GM19035 (cell line): ENCODE data around the gene RPAP3.
A peak's percentile ranks its signal among the peaks of the same experiment; 100 is the strongest.

Experiments
- ATAC-seq: cut with Tn5 transposase; IDR thresholded peaks from one replicate; pipeline ENCODE4 v1.9.1; 2021; ENCODE audit not compliant: unreplicated experiment

RPAP3 gene, protein sequence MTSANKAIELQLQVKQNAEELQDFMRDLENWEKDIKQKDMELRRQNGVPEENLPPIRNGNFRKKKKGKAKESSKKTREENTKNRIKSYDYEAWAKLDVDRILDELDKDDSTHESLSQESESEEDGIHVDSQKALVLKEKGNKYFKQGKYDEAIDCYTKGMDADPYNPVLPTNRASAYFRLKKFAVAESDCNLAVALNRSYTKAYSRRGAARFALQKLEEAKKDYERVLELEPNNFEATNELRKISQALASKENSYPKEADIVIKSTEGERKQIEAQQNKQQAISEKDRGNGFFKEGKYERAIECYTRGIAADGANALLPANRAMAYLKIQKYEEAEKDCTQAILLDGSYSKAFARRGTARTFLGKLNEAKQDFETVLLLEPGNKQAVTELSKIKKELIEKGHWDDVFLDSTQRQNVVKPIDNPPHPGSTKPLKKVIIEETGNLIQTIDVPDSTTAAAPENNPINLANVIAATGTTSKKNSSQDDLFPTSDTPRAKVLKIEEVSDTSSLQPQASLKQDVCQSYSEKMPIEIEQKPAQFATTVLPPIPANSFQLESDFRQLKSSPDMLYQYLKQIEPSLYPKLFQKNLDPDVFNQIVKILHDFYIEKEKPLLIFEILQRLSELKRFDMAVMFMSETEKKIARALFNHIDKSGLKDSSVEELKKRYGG

DNA sequence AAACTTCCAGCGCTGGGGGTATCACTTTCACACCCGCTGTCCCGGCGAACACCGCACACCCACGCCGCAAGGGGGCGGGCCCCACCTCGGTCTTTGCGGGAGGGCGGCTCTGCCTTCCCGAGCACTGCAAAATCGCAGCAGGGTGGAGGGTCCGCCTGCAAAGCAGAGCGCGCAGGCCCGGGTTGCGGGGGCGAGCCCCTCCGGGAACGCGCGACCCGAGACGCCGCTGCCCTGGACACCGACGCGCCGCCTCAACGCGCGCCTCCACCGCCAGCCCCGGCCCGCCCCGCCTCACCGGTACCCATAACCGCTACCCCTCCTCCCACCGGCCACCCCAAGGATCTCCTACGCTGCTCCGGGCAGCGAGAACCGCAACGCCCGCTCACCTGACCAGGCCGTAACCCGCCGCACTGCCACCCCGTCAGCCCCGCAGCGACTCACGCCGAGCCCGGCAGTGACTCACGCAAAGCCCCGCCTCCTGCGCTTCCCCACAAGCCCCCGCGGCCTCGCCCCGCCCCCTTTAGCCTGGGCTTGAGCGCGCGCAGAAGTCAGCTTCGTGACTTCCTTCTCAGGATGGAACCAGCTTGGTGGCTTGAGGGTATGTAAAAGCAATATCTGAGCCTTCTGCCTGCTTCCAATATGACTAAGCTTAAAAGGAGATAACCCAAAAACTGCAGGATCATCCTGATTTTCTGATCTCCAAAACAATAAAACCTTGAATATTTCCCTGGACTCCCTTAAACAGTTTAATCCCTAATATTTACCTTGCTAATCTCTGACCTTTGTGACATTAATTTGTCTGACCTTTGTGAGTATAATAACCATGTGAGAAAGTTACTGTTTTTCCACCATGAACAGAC lies at the start of gene RPAP3:
TSS of gene RPAP3 (minus strand) at position 465 of the 860 bp plus-strand sequence. CDS start 3,190 bp downstream, outside the sequence.
- peak; percentile 80 for ATAC-seq

DNA sequence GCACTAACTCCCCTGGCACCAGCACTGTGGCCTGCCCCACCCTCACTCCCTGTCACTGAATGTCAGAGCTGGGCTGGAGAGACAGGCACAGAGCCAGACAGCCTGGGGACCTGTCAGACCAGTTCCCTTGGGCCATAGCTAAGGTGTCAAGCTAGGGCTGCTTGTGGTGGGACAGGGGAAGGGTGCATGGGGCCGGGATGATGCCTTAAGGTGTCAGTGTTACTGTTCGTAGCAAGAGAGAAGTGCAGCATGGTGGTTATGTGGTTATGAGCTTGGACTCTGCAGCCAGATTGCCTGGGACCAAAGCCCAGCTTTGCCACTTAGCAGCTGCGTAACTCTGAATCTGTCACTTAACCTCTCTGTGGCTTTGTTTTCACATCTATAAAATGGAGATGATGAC lies 49.1 kb upstream of the RPAP3 start:
- peak; percentile 13 for ATAC-seq

DNA sequence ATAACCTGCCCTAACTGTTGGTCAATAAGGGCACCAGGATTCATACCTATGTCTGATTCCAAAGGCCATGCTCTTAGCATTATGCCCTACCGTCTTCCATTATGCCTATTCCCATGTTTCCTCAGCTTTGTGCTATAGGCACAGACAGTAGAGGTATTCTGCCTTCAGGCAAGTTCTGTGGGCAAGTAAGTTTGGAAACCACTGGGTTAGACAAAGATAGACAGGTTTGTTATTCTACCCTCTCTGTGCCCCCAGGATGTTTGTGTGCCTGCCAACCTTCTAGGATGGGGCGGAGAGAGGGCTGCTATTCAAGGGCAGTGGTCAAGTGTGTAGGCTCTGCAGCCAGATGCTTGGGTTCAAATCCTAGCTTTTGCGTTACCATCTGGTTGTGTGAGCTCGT lies 48.3 kb upstream of the RPAP3 start:
- no peak for ATAC-seq

DNA sequence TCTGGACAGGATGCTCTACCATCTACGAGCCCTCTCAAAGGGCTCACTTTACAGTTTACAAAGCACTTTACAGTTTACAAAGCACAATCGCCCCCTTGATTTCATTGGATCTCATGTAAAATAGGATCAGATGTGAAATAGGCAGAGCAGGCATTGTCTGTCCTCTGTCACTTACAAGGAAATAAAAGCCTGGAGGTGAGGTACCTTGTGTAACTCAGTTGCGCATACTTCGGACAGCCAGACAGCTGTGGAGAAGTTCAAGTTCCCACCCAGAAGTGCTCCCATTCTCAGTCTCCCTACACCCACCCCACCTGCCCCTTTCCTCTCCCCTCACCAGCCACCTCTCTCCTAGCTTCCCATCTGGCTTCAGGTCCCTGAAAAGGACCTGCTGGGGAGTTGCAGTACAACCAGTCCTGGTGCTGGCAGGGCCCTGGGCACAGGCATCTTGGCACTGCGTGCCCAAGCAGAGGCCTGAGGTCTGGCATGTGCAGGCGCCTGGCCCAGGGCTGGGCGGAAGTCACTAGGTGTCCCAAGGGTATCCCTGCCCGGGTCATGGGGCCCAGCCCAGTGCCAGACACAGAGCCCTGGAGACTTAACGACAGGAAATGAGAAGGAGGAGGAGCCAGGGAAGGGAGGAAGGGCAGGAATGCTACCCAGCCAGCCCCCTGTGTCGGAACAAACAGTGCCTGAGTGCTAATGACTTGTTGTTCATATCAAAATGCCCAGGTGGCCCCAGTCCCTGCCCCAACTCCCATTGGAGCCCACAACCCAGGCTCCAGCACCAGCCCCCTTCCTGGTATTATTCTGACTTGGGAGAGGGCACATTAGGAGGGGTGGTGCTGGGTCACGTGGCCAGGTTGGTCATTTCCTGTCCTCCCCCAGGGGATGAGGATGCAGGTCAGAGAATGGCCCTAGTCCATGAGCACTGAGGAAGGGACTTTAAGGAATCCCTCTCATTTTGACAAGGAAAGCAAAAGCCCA lies 47.5 kb upstream of the RPAP3 start:
- ATAC-seq = no peak

DNA sequence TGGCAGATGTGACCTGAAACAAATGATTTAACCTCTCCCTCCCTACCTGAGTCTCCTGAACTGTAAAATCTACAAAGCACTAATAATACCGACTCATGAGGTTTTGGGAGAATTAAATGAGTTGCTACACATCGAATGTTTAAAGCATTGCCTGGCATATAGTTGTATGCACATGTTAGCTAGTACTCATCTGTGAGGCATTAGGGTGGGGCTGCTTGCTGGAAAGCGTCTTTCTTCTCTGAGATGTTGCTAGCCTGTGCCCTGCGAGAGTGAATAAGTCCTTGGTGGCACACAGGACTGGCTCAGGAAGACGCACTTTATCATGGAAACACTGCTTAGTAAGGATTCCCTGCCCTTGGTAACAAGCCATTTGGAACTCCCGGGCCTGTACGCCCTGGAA lies 46.7 kb upstream of the RPAP3 start:
- ATAC-seq = no peak

DNA sequence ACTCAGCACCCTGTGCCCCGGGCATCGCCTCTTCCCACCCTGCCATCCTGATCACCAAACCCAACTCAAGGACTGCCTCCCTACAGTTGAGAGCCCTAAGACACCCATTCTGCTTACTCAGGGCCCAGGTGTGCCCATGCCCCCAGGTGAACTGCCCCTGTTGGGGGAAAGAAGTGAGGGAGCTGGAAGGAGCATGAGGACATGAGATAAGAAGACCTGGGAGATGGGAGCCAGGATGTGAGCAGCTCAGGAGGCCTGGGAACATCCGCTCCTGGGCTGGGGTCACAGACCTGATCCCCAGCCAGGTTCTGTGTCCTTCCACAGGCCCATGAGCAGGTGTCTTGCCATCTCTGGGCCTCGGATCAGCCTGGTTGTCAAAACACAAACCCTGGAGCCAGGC lies 46.3 kb upstream of the RPAP3 start:
- ATAC-seq = no peak

DNA sequence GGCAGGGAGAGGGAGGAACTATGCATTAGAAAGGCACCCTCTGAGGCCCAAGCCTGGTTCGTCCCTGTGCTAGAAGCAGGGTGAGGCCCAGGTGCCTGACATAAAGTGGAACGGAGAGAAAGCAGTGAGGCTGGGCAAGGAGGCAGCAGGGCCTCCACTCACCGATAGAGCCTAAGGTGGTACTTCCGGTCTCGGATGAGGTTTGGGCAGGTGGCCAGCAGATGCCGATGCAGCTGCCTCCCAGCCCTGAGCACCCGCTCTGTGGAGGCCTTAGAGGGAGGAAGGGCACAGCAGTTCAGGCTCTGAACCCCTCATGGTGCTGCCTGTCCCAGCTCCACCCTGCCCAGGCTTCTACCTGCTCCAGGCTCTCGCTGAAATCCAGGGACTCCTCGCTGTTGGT lies 45.7 kb upstream of the RPAP3 start:
- ATAC-seq = no peak

DNA sequence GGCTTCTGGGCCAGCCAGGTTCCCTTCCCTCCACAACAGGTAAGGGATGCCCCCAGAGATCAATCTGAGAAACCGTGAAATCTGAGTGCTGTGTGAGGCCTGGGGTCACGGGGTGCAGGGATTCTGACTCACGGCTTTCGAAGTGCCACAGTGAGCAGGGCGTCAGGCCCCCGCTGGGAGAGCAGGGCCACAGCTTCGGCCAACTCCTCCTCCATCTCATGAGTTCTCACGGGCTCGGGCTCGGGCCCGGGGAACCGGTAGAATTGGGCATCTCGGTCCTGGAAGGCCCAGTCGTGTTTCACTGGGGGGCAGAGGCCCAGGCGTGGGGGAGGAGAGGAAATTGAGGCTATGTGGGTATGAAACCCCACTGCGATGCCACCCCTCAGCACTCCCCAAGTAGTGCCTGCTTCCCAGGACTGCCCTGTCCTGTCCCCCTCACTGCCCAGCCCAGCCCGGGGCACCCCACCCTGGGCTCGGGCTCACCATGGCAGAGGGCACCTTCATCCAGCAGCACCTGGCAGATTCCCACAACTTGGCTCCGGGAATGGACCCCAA lies 45.2 kb upstream of the RPAP3 start:
- ATAC-seq = no peak

DNA sequence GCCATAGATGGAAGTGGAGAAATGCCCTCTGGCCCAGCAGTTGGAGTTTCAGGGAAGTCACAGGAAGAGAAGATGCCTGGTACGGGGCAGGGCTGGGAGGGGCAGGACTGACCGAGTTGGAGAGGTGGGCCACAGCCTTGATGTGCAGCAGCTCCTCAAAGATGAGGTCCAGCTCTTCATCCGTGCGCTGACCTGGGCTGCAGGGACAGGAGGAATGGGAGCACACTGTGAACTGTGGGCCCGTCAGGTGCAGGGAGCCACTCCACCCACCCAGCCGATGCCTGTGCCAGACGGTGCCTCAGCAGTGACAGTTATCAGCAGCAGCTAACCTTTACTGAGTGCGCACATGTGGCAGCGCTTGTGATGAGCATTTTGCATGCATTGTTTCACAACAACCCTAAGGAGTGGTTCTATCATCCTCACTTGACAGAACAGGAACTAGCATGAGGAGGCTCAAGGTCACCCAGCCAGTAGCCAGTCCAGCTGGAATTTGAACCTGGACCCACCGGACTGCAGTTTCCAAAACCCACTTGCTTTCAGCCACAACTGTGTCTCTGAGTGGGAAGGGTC lies 44.5 kb upstream of the RPAP3 start:
- no peak for ATAC-seq

DNA sequence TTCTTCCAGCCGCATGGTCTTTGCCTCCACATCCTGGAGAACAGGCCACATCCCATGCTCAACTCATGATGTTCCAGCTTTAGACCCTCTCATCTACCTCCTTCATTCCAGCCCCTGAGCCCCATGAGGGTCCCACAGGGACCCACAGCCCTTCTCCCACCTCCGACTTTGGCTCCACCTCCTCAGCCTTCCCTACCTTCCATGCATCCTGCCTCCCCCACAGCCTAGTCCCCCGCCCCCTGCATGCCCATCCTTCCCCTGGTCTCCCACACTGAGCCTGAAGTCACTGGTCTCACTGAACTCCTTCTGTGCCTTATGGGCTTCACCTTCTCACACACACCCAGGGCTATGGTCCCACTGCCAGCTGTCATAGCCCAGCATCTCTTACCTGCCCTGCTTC lies 43.1 kb upstream of the RPAP3 start:
- ATAC-seq = no peak

DNA sequence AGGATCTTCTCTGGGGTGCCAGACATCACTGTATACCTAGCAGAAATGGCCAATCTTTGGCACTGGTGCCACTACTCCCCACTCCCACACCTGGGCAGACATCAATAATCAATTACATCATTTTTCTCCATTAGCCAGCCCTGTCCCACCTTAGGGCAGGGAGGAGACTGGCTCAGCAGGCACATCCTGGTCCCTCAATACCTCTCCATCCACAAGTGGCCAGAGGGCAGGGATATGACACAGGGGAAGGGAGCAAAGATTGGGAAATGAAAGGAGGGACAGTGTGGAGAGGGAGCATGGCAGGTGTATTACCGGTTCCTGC lies 42.6 kb upstream of the RPAP3 start:
- ATAC-seq = no peak

DNA sequence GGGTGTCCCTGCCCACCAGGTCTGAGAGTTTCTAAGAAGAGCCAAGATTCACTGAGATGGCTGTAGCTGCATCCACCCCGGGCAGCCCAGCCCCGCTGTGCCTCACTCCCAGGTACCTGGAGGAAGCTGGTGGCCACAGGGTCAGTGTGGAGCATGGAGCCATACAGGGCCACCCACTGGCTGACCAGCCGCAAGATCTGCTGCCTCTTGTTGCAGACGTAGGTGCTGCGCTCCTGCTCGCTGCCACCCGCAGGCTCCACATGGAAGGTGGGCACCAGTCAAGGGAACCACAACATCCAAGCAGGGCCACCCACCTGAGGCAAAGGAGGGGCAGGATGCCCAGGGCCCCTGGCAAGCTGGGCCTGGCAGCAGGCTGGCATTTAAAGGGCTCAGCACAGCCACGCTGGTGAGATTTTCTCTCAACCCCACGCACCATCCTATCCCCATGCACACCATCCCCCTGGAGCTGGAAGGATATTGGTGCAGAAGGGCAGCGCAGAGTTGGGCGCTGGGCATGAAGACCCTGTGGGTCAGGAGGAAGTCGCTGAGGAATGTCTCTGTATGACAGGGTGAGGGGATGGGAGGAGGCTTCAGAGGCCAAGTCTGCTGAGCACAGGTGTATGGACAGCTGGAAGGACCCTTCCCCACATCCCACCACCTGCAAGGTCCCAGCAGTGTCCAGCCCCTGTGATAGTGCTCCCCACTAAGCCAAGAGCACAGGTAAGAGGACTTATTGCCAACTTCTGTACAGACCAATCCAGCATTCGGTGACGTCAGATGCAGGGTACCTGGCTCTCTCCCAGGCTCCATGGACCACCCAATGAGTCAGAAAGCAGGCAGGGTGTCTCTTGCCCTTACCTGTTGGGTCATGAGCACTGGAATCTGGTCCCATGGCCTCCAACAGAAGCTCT lies 42.0 kb upstream of the RPAP3 start:
- no peak for ATAC-seq

DNA sequence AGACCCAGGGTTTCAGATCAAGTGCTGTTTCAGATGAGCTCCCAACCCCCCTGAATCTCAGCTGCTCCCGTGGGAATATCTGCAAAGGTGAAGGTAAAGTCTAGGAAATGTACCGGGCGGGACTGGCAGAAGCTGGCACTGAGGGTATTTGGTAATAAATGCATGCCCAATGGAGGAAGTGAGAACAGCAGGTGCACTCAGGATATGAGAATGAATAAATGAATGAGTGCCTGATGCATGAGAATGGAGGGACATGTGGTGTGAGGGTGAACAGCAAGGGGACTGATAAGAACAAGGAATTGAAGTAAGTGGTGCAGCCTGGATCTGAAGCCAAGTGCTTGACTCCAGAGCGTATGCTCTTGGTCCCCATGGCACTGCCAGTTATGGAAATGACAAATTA lies 41.3 kb upstream of the RPAP3 start:
- ATAC-seq = no peak

DNA sequence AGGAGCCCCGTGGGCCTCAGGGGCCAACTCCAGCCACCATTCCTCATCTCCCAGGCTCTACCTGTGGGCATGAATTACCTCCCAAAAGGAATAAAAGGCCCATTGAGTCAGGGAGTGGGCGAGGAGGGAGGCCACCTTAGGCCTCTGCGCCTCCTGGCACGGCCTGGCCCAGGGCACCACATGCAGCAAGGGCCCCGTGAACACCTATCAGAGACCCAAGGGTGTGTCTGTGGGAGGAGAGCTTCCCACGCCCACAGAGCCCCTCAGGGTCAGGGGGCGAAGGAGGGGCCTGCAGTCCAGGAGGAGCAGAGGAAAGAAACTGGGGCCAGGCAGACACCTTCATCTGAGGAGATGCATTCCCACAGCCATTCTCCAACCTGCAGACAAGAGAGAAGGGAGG lies 40.7 kb upstream of the RPAP3 start:
- no peak for ATAC-seq

DNA sequence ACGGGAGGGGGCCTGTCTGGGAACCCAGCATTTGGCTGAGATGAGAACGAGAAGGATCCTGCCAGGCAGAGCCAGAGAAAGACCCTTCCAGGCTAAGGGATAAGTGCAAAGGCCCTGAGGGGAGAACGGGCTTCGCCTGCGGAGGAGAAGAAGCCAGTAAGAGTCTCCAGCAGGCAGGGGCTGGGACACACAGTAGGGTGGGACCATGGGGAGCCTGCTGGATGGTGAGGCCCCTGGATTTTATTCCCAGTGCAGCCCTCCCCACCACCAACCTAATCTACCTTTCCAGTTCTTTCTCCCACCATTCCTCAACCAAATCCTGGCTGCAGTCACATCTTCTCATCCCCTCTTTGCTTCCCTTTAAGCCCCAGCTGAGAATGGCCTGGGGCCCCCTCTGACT lies 40.2 kb upstream of the RPAP3 start:
- ATAC-seq = no peak

DNA sequence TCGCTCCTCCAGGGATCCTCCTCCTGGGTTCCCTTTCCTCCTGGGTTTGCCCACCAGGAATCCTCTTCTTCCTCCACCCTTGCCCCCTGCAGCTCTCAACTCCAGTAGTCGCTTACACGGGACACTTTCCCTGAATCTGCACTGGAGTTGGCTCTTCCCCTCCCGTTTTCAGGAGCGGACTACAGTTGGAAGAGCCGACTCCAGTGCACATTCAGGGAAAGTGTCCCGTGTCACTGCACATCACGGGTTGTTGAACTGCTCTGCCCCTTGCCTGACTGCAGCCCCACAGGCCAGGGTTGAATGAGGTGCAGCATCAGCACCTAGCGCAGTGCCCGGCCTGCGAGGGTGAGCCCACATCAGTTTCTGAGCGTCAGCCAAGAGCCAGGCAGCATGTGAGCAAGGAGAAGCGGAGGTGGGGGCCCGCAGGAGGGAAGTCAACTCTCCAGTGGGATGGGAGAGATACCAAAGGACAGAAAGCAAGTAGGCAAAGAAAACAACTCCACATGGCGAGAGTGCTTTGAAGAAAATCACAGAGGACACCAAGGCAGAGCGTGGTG lies 39.7 kb upstream of the RPAP3 start:
- ATAC-seq = no peak

DNA sequence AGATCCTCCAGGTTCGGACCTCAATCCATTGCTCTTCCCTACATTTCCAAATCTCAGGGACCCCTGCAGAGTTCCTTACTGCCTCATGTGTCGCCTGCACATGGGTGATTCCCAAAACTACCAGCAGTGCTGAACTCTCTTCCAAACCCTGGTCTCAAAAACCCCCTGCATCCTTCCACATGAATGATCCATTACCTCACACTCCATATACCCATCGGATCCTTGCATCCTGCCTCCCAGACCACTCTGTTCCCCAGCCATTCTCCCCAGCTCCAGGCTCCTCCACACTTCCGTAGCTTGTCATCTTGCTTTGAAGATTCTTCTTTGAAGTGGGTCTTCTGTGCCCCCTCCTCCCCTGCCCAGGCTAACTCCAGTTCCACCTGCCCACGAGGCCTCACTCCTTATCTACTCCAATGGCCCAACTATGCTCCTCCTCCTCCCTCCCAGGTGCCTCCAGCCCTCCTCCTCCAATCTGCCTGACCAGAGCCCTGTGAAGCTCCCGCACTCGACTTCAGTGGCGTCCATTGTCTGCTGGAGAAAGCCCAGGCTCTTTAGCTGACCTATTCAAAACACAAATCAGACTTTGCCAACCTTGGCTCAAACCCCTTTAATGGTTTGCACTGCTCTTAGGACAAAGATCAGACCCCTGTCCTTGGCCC lies 39.1 kb upstream of the RPAP3 start:
- no peak for ATAC-seq

DNA sequence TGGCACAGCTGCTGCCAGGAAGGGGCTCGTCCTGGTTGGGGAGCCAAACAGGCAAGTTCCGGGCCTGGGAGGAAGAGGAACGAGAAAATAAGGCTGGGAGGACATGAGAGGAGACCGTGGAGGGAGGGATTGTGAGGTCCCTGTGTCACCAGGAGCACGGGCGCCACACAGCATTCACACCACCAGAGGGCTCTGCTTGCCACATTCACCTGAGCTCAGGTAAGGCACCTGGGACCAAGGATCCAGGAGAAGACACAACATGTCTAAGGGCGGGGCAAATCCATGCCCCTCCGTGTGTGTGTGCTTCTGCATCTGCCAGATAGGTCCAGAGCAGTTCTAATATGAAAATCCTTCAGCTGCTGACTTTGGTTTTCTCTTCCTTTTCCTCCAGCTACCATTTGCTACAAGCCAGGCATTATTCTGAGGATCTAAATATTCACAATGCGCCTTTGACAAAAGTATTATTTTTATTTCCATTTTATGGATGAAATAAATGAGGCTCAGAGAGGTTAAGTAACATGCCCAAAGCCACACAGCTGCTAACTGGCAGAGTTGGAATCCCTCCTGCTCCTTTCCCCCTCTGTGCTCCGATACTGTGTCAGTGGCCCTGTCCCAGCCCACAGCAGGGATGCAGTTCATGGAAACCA lies 38.3 kb upstream of the RPAP3 start:
- ATAC-seq = no peak
